AG04450 (cell line): ENCODE results near the gene TAS1R1. TPM values are rescaled to one million over a fixed set of nuclear protein-coding genes. Genes with fewer than 3 reads are reported as not detected.

Experiments
- CTCF ChIA-PET: fragments of 300-600, 350-600 bp; formaldehyde crosslinking; extraction: SDS; loops from one replicate; lab custom pipeline; 2022; ENCODE audit warnings: antibody characterized with exemption, inconsistent platforms; lab: Charles Lee
- POLR2A ChIA-PET: fragments of 350-600 bp; formaldehyde crosslinking; extraction: SDS; loops from one replicate; lab custom pipeline; 2021; ENCODE audit warnings: antibody characterized with exemption, inconsistent platforms; lab: Yijun Ruan, JAX
- DNase-seq: peaks from one replicate; pipeline ENCODE4 v3.0.0-alpha.2; 2011; ENCODE audit warnings: low read depth, low spot score
- H3K27ac ChIP-seq: one replicate; pipeline ENCODE4 v1.5.1; 2012; ENCODE audit warnings: low read depth, low read length, control low read depth
- H3K27me3 ChIP-seq: one replicate; pipeline ENCODE4 v1.6.0; 2012; ENCODE audit warnings: low read length; ENCODE audit not compliant: control insufficient read depth, insufficient read depth
- H3K4me3 ChIP-seq: 2 replicates; pipeline ENCODE4 v1.5.1; 2011; ENCODE audit warnings: mild to moderate bottlenecking, low read depth, low read length, control low read depth
- H3K9me3 ChIP-seq: 2 replicates; pipeline ENCODE4 v1.5.1; 2012; ENCODE audit warnings: low read length; ENCODE audit not compliant: control insufficient read depth, insufficient read depth
- polyA plus RNA-seq: library from polyadenylated mRNA; depleted of rRNA; stranded (reverse); fragments of >200 nt; gene quantifications from 2 replicates; pipeline ENCODE4 v1.2.3, GENCODE V29; 2011
- TF ChIP-seq, protein P1 (sequence below): IDR thresholded peaks from 2 replicates; pipeline ENCODE4 v1.5.1; 2011; ENCODE audit warnings: low read depth, low read length, control low read depth, inconsistent platforms

Gene TAS1R1
- polyA plus RNA-seq, 1 experiment = 0.05 TPM

DNA sequence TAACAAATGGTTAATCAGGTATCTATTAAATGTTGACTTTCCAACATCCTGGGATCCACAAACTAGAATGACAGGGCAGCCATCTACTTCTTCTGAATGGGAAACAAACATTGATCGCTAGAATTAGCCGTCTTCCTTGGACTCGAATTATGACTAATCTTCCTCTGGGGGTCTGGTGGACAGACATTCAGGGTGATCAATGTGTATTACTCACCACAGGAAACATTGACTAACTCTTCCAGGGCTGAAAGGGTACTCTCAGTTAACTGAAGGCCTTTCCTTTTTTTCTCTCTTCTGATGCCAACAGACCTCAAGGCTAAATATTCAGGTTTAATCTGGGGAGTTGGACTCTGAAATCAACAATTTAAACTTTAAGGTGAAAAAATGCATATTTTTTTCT lies 10.3 kb upstream of the TAS1R1 start:
- no peak overlapping the region for H3K27ac ChIP-seq

DNA sequence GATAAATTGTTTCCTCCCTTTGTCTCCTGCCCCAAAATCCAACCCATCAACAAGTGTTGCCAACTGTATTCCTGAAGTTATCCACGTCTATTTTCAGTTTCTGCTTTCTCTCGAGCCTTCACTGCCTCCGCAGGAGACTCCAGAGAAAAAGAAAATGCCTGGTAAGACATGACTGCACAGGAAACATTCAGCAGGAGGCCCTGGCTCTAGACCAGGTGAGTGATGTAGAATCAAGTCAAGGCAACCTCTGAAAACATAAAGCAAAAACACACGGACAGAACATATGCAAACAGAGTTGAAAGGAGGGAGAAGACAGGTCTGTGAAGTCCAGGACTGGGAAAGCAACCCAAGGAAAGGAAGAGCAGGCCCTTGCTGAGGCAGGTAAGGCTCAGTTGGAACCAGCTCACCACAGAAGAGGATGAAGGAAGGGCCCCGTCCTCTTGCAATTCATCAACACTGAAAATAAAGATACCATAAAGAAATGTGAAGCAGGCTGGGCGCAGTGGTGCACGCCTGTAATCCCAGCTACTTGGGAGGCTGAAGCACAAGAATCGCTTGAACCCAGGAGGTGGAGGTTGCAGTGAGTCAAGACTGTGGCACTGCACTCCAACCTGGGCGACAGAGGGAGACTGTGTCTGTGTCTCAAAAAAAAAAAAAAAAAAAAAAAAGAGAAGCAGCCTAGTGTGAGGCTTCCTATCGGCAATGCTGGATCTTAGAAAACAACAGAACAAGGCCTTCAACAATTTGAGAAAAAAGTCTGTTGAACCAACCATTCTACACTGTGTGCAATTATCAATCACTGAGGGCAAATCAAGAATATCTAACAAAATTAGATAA lies 9.6 kb upstream of the TAS1R1 start:
- DNase-seq = no peak
- H3K27ac ChIP-seq = peak overlapping the region; percentile 11
- ChIA-PET POLR2A (no interaction called here), CTCF (interaction anchor here (0.6 to 1.5 kb wide), 2 partner anchors 9 to 23 kb away, joined by 4 read pairs; partner anchors contain the start of genes NOL9 and TAS1R1)
- H3K4me3 ChIP-seq = no peak overlapping the region
- TF ChIP-seq, protein P1, sequence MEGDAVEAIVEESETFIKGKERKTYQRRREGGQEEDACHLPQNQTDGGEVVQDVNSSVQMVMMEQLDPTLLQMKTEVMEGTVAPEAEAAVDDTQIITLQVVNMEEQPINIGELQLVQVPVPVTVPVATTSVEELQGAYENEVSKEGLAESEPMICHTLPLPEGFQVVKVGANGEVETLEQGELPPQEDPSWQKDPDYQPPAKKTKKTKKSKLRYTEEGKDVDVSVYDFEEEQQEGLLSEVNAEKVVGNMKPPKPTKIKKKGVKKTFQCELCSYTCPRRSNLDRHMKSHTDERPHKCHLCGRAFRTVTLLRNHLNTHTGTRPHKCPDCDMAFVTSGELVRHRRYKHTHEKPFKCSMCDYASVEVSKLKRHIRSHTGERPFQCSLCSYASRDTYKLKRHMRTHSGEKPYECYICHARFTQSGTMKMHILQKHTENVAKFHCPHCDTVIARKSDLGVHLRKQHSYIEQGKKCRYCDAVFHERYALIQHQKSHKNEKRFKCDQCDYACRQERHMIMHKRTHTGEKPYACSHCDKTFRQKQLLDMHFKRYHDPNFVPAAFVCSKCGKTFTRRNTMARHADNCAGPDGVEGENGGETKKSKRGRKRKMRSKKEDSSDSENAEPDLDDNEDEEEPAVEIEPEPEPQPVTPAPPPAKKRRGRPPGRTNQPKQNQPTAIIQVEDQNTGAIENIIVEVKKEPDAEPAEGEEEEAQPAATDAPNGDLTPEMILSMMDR = no peak
- no peaks in the 10 kb centered on the region for H3K9me3 ChIP-seq
- H3K27me3 ChIP-seq = no peaks in the 10 kb centered on the region

More for the DNA sequence above, 10.3 kb upstream of the TAS1R1 start:
- Histone ChIP-seq H3K27me3 (no peaks in the 10 kb centered on the region), H3K9me3 (no peaks in the 10 kb centered on the region), H3K4me3 (no peak overlapping the region)
- CTCF ChIA-PET = interaction anchor here (0.6 to 1.5 kb wide), 2 partner anchors 10 to 22 kb away, joined by 4 read pairs; partner anchors contain the start of genes NOL9 and TAS1R1
- TF ChIP-seq, protein P1 = no peak
- no peak for DNase-seq
- POLR2A ChIA-PET = no interaction called here

DNA sequence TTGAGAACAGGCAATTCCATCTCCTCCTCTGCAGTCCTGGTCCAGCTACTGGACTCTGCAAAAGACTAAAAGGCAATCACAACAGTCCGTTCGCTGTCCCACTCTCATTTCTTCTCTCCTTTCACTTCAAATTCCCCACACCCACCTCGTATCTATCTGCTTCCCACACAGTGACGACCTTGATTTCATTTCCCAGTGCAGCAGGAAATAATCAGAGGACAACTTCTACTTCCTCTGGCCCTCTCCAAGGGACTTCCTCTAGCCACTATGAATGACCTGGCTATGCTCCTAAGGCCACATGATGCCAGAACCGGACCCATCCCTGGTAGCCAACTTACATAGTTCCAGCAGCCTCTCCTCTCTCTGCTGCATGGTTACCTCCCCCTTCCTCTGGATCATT lies 8.8 kb upstream of the TAS1R1 start:
- H3K27me3 ChIP-seq = no peaks in the 10 kb centered on the region
- CTCF ChIA-PET = interaction anchor here (0.6 to 1.5 kb wide), 2 partner anchors 8 to 1207 kb away, joined by 3 to 4 read pairs; partner anchors contain the start of genes NOL9 and TAS1R1
- DNase-seq = no peak
- POLR2A ChIA-PET = no interaction called here
- TF ChIP-seq, protein P1 = no peak
- no peak overlapping the region for H3K27ac ChIP-seq
- no peak overlapping the region for H3K4me3 ChIP-seq
- no peaks in the 10 kb centered on the region for H3K9me3 ChIP-seq

DNA sequence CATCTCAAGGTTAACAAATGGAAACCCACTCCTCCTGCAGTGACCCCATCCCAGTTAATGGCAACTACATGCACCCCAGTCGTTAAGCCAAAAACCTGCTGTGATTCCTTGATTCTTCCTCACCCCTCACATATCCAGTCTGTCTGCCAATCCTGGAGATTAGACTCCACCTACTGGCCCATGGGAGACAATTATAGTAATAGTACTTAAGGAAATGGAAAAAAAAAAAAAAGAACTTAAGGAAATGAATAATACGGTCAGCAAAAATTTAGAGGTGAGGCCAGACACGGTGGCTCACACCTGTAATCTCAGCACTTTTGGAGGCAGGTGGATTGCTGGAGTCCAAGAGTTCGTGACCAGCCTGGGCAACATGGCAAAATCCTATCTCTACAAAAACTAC lies 7.8 kb upstream of the TAS1R1 start:
- TF ChIP-seq, protein P1 = peak; percentile 21; the same call in 1 of the 2 replicates
- ChIA-PET POLR2A (no interaction called here), CTCF (no interaction called here)
- H3K4me3 ChIP-seq = no peak overlapping the region
- DNase-seq = no peak
- H3K27ac ChIP-seq = no peak overlapping the region
- H3K9me3 ChIP-seq = no peaks in the 10 kb centered on the region
- no peaks in the 10 kb centered on the region for H3K27me3 ChIP-seq
